ENCODE data around the gene FBXL7. TPM values are rescaled to one million over a fixed set of nuclear protein-coding genes. Genes with fewer than 3 reads are reported as not detected.
A peak's percentile ranks its signal among the peaks of the same experiment; 100 is the strongest.

The FBXL7 gene
- total RNA-seq, 6 experiments from 2014 or later, result 0.81 to 1.9 (median 1.3) TPM

- ATAC-seq, result no peak
- H3K27ac ChIP-seq, result no peak overlapping the region
- 67% methylated on average over 3 of the region's 3 CpGs for WGBS (ENCODE audit: insufficient coverage, low coverage, low lambda C conversion rate, missing lambda C conversion rate)
- H3K36me3 ChIP-seq, result no peaks in the 10 kb centered on the region
- no peak overlapping the region for H3K4me3 ChIP-seq
- intact Hi-C loops (cut with DNase I), result no loop called here
- H3K4me1 ChIP-seq, result no peaks in the 10 kb centered on the region
- TF ChIP-seq POLR2A (IDR thresholded peaks at IDR 0.05) (no peak), CTCF (IDR thresholded peaks at IDR 0.05) (no peak)
- no peak for DNase-seq
- H3K27me3 ChIP-seq, result no peaks in the 10 kb centered on the region
- no peaks in the 10 kb centered on the region for H3K9me3 ChIP-seq
Observed at GRCh38 chr5:15595929-15596328, 95.9 kb downstream of the FBXL7 start.

- no peaks in the 10 kb centered on the region for H3K9me3 ChIP-seq
- intact Hi-C loops (cut with DNase I), result no loop called here
- H3K27me3 ChIP-seq, result no peaks in the 10 kb centered on the region
- DNase-seq (no peak), ATAC-seq (no peak)
- H3K4me1 ChIP-seq, result no peaks in the 10 kb centered on the region
- no peak overlapping the region for H3K27ac ChIP-seq
- TF ChIP-seq CTCF (IDR thresholded peaks at IDR 0.05) (no peak), POLR2A (IDR thresholded peaks at IDR 0.05) (no peak)
- 89% methylated on average over 1 of the region's 1 CpG for WGBS (ENCODE audit: insufficient coverage, low coverage, low lambda C conversion rate, missing lambda C conversion rate)
- H3K36me3 ChIP-seq, result no peaks in the 10 kb centered on the region
- H3K4me3 ChIP-seq, result no peak overlapping the region
Observed at GRCh38 chr5:15596936-15597335, 97.0 kb downstream of the FBXL7 start.

DNA sequence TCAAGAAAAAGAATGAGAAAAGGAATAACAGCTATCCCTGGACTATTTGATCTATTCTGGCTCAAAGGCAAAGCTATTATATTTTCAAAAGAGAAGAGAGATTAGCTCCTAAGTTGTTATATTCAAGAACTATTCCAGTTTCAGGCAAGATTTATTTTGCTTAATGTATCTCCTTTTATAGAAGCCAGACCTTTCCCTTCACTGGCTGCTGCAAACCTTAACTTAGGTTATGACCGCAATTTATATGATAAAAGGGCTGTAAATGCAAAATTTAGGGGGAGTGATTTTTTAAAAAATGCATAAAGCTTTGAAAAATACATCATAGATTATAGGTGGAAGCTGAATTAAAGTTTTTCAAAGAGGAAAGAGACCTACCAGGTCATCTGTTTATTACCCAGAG is 97.8 kb downstream of the FBXL7 start:
- H3K9me3 ChIP-seq, result no peaks in the 10 kb centered on the region
- no peak for ATAC-seq
- WGBS (ENCODE audit: insufficient coverage, low coverage, low lambda C conversion rate, missing lambda C conversion rate), result 94% methylated on average over 1 of the region's 1 CpG

DNA sequence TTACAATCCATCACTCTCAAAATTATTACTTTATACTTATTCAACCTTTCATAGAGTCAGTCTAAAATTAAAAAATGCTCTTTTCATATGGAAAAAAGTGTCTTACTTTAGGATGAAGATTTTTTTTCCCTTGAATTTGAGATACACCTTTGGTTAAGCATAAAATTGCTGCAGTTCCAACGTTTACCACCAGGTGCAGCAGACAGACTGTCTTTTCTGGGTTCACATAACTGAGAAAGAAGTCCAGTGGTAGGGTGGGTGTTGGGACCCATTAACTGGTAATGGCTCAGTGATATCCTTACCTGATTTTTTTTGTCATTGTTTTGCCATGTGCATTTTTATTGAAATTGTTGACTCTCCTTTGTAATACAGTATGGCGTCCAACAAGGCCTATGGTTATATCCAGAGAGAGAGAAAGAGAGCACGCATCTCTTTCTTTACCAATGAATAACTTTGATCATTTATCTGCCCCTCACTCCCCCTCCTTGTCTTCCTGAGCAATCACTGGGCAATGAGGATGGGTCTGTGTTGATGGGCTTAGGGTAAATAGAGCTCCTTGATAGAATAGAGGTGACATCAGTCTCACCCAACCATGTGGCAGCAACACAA is 98.4 kb downstream of the FBXL7 start:
- TF ChIP-seq CTCF (IDR thresholded peaks at IDR 0.05) (peak; percentile 6 to 46 (median 36)), POLR2A (IDR thresholded peaks at IDR 0.05) (no peak)
- ATAC-seq (no peak), DNase-seq (no peak)
- Histone ChIP-seq H3K4me3 (no peak overlapping the region), H3K27ac (no peak overlapping the region), H3K36me3 (no peaks in the 10 kb centered on the region), H3K27me3 (no peaks in the 10 kb centered on the region), H3K4me1 (no peaks in the 10 kb centered on the region), H3K9me3 (no peaks in the 10 kb centered on the region)
- WGBS (ENCODE audit: insufficient coverage, low coverage, low lambda C conversion rate, missing lambda C conversion rate), result 56% methylated on average over 3 of the region's 3 CpGs
- intact Hi-C loops (cut with DNase I), result no loop called here

More for the DNA sequence above, 97.8 kb downstream of the FBXL7 start:
- Histone ChIP-seq H3K36me3 (no peaks in the 10 kb centered on the region), H3K4me1 (no peaks in the 10 kb centered on the region), H3K27ac (no peak overlapping the region), H3K27me3 (no peaks in the 10 kb centered on the region), H3K4me3 (no peak overlapping the region)
- intact Hi-C loops (cut with DNase I), result no loop called here
- no peak for DNase-seq
- TF ChIP-seq CTCF (IDR thresholded peaks at IDR 0.05) (no peak), POLR2A (IDR thresholded peaks at IDR 0.05) (no peak)

DNA sequence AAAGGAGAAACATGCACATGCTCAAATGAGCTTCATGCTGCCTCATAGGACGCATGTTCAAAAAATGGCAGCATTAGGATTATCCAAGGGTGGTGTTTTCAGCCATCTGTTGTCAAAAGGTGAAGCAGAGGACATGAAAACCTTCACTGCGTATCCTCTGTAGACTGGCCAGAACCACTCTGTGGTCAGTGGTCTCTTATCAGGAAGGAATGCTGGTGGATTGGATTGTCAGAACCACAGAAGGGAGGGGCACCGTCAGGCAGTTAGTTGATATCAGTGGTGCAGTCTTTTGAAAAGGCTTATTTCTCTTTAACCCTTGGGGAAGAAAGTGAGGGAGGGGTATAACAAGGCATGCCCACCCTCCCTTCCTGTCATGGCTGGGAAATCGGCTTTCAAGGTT is 100.1 kb downstream of the FBXL7 start:
- TF ChIP-seq POLR2A (IDR thresholded peaks at IDR 0.05) (no peak), CTCF (IDR thresholded peaks at IDR 0.05) (no peak)
- Histone ChIP-seq H3K36me3 (no peaks in the 10 kb centered on the region), H3K4me3 (no peak overlapping the region), H3K9me3 (no peaks in the 10 kb centered on the region), H3K27me3 (no peaks in the 10 kb centered on the region), H3K4me1 (no peaks in the 10 kb centered on the region), H3K27ac (no peak overlapping the region)
- DNase-seq (no peak), ATAC-seq (no peak)
- WGBS (ENCODE audit: insufficient coverage, low coverage, low lambda C conversion rate, missing lambda C conversion rate), result 45% methylated on average over 3 of the region's 4 CpGs
- intact Hi-C loops (cut with DNase I), result no loop called here

Measured in right lobe of liver (tissue), 6 donors.